ENCODE measurements around the gene GP9. TPM values are rescaled to one million over a fixed set of nuclear protein-coding genes. Genes with fewer than 3 reads are reported as not detected.
A peak's percentile ranks its signal among the peaks of the same experiment; 100 is the strongest.

GP9 gene
- total and polyA plus RNA-seq, 11 donors, result not detected

- peak; percentile 83 to 93 (median 88) for ATAC-seq
- peak overlapping the region in 11 of 12 donors; percentile 28 to 87 (median 73) for H3K27ac ChIP-seq
- 40 to 47% (median 42%) methylated on average over 6 of the region's 6 CpGs for WGBS, 4 donors
- intact Hi-C loops (cut with DNase I), result loop anchor here in 8 of 10 donors (1.0 to 10.0 kb wide), 9 partner anchors 26 to 195 kb away; partner anchors contain the start of genes COPG1 (in 5 of the 8) and RAB43 (in 3 of the 8)
- H3K4me3 ChIP-seq, result no peak overlapping the region
- TF ChIP-seq CTCF (IDR thresholded peaks at IDR 0.05), result peak in 3 of 12 donors; percentile 10 to 19 (median 15)
- TF ChIP-seq POLR2A (IDR thresholded peaks at IDR 0.05), result no peak
- H3K9me3 ChIP-seq, result peaks cover 0 to 13% (median 1%) of the 10 kb centered on the region in 12 donors
- H3K4me1 ChIP-seq, result peaks cover 0 to 29% (median 19%) of the 10 kb centered on the region in 12 donors
- H3K27me3 ChIP-seq, result no peaks in the 10 kb centered on the region
- no peaks in the 10 kb centered on the region for H3K36me3 ChIP-seq
- DNase-seq, result peak; percentile 72 to 89 (median 78)
Observed at GRCh38 chr3:129052675-129053074, 7.9 kb upstream of the GP9 start.

GRCh38 chr3:129054605-129055104 is 5.9 kb upstream of the GP9 start:
- no peaks in the 10 kb centered on the region for H3K9me3 ChIP-seq
- intact Hi-C loops (cut with DNase I), result loop anchor here in 9 of 10 donors (2.0 to 10.0 kb wide), 6 partner anchors 33 to 194 kb away; partner anchors contain the start of genes COPG1 (in 6 of the 9) and RAB43 (in 1 of the 9)
- H3K4me3 ChIP-seq, result no peak overlapping the region

GRCh38 chr3:129056451-129057173 is 4.0 kb upstream of the GP9 start:
- ATAC-seq, result no peak
- H3K4me1 ChIP-seq, result peaks cover 0 to 36% (median 19%) of the 10 kb centered on the region in 12 donors
- no peaks in the 10 kb centered on the region for H3K9me3 ChIP-seq
- intact Hi-C loops (cut with DNase I), result loop anchor here in 3 of 10 donors (10.0 kb wide), 1 partner anchor 188 kb away; the partner anchor contains the start of gene COPG1 (in 3 of the 3)
- no peak overlapping the region for H3K27ac ChIP-seq
- H3K4me3 ChIP-seq, result no peak overlapping the region
- no peaks in the 10 kb centered on the region for H3K36me3 ChIP-seq
- 66 to 72% (median 66%) methylated on average over 9 of the region's 9 CpGs for WGBS, 4 donors
- TF ChIP-seq CTCF (IDR thresholded peaks at IDR 0.05) (no peak), POLR2A (IDR thresholded peaks at IDR 0.05) (no peak)
- H3K27me3 ChIP-seq, result no peaks in the 10 kb centered on the region
- DNase-seq, result no peak

More at GRCh38 chr3:129054605-129055104, 5.9 kb upstream of the GP9 start:
- ATAC-seq (no peak), DNase-seq (no peak)
- TF ChIP-seq CTCF (IDR thresholded peaks at IDR 0.05) (no peak), POLR2A (IDR thresholded peaks at IDR 0.05) (no peak)
- no peak overlapping the region for H3K27ac ChIP-seq
- H3K4me1 ChIP-seq, result peaks cover 0 to 38% (median 19%) of the 10 kb centered on the region in 12 donors
- no peaks in the 10 kb centered on the region for H3K36me3 ChIP-seq
- WGBS, 4 donors, result 82 to 93% (median 89%) methylated on average over 3 of the region's 3 CpGs
- no peaks in the 10 kb centered on the region for H3K27me3 ChIP-seq

- WGBS, 4 donors, result 92 to 94% (median 94%) methylated on average over 4 of the region's 4 CpGs
- no peak for DNase-seq
- no peaks in the 10 kb centered on the region for H3K9me3 ChIP-seq
- TF ChIP-seq CTCF (IDR thresholded peaks at IDR 0.05) (no peak), POLR2A (IDR thresholded peaks at IDR 0.05) (no peak)
- intact Hi-C loops (cut with DNase I), result loop anchor here in 3 of 10 donors (10.0 kb wide), 1 partner anchor 188 kb away; the partner anchor contains the start of gene COPG1 (in 3 of the 3)
- ATAC-seq, result no peak
- no peak overlapping the region for H3K4me3 ChIP-seq
- no peaks in the 10 kb centered on the region for H3K27me3 ChIP-seq
- H3K36me3 ChIP-seq, result no peaks in the 10 kb centered on the region
- peaks cover 0 to 31% (median 14%) of the 10 kb centered on the region in 12 donors for H3K4me1 ChIP-seq
- H3K27ac ChIP-seq, result no peak overlapping the region
Observed at GRCh38 chr3:129057249-129057648, 3.3 kb upstream of the GP9 start.

All from heart left ventricle (tissue), 16 donors.